C4-2B (cell line): ENCODE results near the gene P2RX6.
"Not testable (repeated sequence)": the region's sequence is repeated elsewhere in the genome, so short reads cannot be mapped to it uniquely, and the experiment has no call there.

ENCODE experiments used
- CTCF ChIP-seq: fragments of 450-650 bp; conservative IDR thresholded peaks from 2 replicates; pipeline ENCODE4 v1.5.1; 2017; ENCODE audit warnings: mild to moderate bottlenecking
- ZFX ChIP-seq: fragments of 450-650 bp; IDR thresholded peaks from 2 replicates; pipeline ENCODE4 v1.6.1; 2017

- TF ChIP-seq CTCF, ZFX: not testable (repeated sequence)
These were observed 42.8 kb upstream of the P2RX6 start for GRCh38 chr22:20972014-20972694.
